ENCODE measurements around the gene BBC3.

DNA sequence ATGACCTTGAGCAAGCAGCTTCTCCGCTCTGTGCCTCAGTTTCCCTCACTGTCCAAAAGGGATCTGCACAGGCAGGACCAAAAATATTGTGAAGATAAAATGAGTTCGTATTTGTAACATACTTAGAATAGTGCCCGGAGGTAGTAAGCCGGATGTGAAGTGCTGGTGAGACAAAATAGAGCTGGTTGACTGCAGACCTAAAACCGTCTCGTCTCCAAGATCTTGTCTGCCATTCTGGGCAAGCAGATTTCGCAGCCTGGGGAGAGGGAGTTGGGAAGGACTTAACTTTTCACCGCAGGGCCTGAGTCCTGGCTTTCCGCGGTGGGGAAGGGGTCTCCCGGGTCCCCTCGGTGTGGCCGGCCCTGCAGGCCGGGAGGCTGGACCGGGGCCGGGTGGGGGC, 8.2 kb upstream of the BBC3 start:
- TF ChIP-seq, protein P1, sequence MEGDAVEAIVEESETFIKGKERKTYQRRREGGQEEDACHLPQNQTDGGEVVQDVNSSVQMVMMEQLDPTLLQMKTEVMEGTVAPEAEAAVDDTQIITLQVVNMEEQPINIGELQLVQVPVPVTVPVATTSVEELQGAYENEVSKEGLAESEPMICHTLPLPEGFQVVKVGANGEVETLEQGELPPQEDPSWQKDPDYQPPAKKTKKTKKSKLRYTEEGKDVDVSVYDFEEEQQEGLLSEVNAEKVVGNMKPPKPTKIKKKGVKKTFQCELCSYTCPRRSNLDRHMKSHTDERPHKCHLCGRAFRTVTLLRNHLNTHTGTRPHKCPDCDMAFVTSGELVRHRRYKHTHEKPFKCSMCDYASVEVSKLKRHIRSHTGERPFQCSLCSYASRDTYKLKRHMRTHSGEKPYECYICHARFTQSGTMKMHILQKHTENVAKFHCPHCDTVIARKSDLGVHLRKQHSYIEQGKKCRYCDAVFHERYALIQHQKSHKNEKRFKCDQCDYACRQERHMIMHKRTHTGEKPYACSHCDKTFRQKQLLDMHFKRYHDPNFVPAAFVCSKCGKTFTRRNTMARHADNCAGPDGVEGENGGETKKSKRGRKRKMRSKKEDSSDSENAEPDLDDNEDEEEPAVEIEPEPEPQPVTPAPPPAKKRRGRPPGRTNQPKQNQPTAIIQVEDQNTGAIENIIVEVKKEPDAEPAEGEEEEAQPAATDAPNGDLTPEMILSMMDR (IDR thresholded peaks at IDR 0.05), result no peak
- TF ChIP-seq POLR2A (IDR thresholded peaks at IDR 0.05), result no peak

All from ovary (tissue), 3 donors.